ENCODE measurements around the gene ARHGAP12.

Gene ARHGAP12

DNA sequence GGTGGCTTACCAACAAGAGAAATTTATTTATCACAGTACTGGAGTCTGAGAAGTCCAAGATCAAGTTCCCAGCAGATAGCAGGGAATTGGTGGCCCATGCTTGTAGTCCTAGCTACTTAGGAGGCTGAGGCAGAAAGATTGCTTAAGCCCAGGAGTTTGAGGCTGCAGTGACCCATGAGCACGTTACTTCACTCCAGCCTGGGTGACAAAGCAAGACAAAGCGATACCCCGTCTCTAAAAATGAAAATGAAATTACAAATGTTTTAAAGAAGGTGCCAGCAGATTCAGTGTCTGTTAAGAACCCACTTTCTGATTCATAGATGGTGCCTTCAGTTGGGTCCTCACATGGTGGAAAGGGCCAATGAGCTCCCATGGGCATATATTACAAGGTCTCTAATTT lies 20.6 kb upstream of the ARHGAP12 start:
- no peak for DNase-seq (ENCODE audit: low spot score)

- DNase-seq (ENCODE audit: low spot score): no peak
These were observed 19.4 kb upstream of the ARHGAP12 start for GRCh38 chr10:31948021-31948420.

- no peak for DNase-seq (ENCODE audit: low spot score)
These were observed 18.7 kb upstream of the ARHGAP12 start for GRCh38 chr10:31947144-31947926.

- no peak for DNase-seq (ENCODE audit: low spot score)
These were observed 16.8 kb upstream of the ARHGAP12 start for GRCh38 chr10:31945392-31945791.

DNA sequence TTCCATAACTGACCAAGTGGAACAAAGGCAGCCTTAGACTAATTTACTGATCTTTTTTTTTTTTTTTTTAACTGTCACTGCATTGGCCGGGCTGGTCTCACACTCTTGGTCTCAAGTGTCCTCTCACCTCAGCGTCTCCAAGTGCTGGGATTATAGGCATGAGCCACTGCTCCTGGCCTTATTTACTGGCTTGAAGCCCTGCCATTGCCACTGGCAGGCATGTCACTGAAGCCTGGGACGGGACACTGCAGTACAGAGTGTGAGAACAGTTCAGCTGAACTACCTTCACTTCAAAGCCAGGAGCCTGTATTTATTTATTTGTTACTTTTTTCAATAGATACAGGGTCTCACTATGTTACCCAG lies 15.4 kb upstream of the ARHGAP12 start:
- no peak for DNase-seq (ENCODE audit: low spot score)

GRCh38 chr10:31942892-31943291 lies 14.3 kb upstream of the ARHGAP12 start:
- no peak for DNase-seq (ENCODE audit: low spot score)

DNA sequence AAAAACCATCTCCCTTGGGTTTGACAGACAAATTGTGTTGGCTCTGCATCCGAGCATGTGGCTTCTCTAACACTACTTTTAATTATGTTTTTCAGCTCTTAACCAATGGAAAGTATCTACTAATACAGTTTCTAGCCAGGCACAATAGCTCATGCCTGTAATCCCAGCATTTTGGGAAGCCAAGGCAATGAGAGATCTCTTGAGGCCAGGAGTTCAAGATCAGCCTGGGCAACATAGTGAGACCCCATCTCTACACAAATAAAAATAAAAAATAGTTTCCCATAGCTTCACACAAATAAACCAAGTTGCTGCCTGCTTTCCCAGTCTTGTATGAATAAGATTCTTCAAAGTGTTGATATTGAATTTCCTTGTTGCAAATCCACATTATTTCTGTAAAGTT lies 13.8 kb upstream of the ARHGAP12 start:
- DNase-seq (ENCODE audit: low spot score): no peak

DNA sequence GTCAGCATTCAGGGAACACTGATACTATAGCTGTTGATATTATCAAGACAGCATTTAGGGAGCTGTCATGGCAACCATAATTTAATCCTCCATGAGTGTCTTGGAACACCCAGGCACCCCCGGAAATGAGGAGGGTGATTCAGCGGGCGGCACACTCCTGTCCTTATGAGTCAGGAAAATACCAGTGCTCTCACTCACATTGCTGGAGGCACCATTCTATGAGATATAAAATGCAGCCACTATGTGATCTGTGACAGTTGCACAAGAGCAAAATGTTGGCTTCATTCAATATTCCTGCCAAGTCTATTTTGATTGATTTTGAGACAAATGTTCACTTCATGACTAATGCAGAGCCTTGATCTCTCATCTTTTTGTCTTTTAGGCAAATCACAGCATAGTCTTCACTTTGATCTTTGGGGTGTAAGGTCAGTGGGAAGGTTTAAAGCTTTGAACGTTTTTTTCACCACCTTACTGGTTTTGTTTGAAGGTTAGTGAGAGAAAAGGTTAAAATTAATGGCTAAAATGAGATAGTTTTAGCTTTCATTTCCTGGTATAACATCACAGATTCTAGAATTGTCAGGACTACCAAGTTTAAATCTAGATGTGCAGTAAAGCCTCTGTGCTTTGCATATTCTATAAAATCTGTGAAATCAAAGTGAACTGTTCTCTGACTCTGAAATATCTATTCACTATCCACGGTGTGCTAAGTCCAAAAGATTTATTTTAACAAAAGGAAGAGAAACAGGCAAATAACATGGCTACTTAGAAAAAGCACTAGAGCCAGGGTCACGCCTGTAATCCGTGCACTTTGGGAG lies 12.4 kb upstream of the ARHGAP12 start:
- DNase-seq (ENCODE audit: low spot score): no peak

DNA sequence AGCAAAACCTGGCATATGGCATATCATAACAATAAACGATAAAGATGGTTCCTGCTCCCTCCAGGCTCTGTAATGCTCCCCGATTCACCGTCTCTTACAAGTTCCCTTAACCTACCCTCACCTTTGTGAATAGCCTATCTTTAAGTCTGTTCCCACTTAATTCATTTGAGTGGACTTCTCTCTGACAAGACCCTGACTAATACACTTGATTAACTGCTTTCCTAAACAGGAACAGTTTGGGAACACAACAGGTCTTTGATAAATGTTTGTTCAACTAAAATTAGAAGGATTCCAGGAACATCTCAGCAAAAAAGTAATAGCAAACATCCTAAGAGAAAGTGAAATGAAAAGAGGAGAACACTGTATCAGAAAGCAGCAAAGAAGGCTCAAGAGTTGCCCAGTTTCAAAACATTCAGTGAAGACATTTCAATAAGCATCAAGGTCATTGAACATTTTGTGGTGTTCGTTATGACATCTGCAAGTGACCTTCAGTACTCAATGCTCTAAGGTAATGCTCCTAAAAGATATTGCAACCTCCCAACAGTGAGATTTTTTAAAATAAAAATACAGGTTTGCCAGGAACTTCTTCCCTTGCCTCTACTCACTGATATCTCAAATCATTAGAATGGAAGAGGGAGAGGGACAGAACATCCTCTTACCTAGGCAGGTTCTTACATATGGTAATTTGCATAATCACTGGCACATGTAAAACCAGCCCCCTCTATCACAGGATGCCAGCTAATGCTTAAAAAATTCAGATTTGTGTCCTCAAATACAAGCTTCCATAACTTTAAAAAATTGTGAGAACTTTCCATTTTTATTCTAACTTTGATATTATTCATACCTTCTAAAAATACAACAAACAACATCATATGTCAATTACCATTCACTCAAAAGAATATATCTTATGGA lies 11.4 kb upstream of the ARHGAP12 start:
- DNase-seq (ENCODE audit: low spot score): no peak

DNA sequence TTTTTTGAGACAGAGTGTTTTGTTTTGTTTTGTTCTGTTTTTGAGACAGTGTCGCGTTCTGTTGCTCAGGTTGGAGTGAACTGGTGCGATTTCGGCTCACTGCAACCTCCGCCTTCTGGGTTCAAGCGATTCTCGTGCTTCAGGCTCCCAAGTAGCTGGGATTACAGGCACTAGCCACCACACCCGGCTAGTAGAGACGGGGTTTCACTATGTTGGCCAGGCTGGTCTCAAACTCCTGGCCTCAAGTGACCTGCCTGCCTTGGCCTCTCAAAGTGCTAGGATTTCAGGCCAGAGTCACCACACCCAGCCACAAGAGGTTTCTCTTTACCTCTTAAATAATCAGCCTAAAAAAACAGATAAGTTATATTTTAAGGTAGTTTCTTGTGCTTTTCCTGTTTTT lies 8.7 kb upstream of the ARHGAP12 start:
- DNase-seq (ENCODE audit: low spot score): no peak

- DNase-seq (ENCODE audit: low spot score): no peak
These were observed 8.3 kb upstream of the ARHGAP12 start for GRCh38 chr10:31936933-31937332.

DNA sequence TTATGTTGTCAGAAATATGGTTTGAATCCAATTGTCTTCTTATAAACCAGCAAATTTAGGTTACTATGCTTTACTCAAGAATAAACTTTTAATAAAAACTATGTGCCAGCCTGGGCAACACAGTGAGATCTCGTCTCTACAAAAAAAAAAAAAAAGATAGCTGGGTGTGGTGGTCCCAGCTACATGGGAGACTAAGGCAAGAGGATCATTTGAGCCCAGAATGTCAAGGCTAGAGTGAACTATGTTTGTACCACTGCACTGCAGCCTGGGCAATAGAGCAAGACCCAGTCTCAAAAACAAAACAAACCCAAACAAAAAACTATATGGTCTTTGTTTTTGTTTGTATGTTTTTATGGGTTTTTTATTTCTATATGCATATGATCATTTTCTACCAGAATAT lies 7.5 kb upstream of the ARHGAP12 start:
- DNase-seq (ENCODE audit: low spot score): no peak

DNA sequence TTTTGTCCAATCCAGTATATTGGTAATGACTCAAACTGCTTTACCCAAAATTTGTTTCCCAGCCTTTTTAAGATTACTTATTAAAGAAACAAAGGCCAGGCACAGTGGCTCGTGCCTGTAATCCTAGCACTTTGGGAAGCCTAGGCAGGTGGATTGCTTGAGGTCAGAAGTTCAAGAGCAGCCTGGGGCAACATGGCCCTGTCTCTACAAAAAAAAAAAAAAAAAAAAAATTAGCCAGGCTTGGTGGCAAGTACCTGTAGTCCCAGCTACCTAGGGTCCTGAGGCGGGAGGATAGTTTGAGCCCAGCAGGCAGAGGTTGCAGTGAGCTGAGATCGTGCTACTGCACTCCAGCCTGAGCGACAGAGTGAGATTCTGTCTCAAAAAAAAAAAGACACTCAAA lies 7.0 kb upstream of the ARHGAP12 start:
- DNase-seq (ENCODE audit: low spot score): no peak

DNA sequence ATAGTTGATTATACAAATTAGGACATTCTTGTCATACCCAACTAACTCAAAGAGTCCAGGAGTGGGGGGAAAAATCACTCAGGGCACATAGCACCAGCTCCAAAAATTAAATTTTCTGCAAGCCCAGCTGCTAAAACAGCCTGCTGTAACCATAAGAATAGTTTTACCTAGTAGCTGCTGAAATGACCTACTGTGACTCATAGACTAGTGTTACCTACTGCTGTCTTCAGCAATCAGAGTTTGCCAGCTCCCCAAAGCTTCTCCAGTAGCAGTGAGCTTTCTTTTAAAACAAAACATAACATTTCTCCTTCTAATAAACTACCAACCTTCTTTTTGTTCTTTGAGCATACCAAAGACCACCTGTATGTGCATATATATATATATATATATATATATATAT lies 4.2 kb upstream of the ARHGAP12 start:
- no peak for DNase-seq (ENCODE audit: low spot score)

- DNase-seq (ENCODE audit: low spot score): no peak
These were observed 2.2 kb upstream of the ARHGAP12 start for GRCh38 chr10:31930856-31931255.

GRCh38 chr10:31930023-31930751 lies 1.6 kb upstream of the ARHGAP12 start:
- no peak for DNase-seq (ENCODE audit: low spot score)

- no peak for DNase-seq (ENCODE audit: low spot score)
These were observed 811 bp upstream of the ARHGAP12 start for GRCh38 chr10:31929261-31930022.

DNA sequence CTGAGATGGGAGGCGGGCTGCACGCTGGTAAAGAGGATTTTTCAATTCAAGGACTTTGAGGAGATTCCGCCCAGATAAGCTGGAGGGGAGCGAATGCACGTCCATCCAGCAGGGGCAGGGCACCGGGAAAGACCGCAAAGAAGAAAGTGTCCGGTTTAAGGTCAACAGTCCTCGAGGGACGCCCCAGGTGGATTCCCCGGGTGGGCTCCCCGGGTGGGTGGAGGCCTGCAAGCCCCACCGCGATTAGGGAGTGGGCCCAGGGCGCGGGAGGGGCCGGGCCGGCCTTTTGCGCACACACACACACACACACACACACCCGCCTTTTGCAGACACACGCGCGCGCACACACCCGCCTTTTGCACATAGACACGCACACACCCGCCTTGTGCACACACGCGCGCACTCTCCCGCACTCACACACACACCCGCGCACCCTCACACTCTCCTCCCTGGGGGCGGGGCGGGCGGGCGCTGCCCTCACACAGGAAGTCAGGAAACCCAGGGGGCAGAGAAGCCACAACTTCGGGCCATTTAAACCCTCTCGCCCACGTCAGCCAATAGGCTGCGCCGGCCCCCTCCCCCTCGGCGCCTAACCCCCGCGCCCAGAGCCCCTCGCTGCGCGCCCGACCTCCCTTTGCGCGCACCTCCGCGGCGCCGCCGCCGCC lies 615 bp downstream of the ARHGAP12 start:
- DNase-seq (ENCODE audit: low spot score): peak; percentile 82

DNA sequence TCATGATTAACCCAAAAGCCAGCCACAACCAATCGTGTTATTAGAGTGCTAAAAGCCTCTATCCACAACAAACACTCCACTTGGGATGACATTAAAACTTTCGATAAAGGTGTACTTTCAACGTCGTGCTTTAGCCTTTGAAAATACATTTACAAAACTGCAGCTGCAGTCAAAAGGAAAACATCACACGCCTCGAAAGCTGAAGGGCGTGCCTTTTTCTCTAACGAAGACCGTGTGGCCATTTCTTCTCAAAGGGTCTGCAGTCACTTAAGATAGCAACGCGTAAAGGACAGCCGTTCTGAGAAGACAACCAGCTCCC lies 1.1 kb downstream of the ARHGAP12 start:
- DNase-seq (ENCODE audit: low spot score): no peak

GRCh38 chr10:31926765-31927564 lies 1.7 kb downstream of the ARHGAP12 start:
- no peak for DNase-seq (ENCODE audit: low spot score)
